Stimulated activated CD4-positive, alpha-beta T cell treated with anti-CD3 and anti-CD28 coated beads, Interleukin-1b, Interleukin-23, amount 100 ng/mL, for 24 hours (primary cell): ENCODE data around the gene MED4.
A peak's percentile ranks its signal among the peaks of the same experiment; 100 is the strongest.

ENCODE experiments used
- DNase-seq, 4 experiments: peaks; one replicate each; pipeline ENCODE4 v3.0.0-alpha.2; 2020; ENCODE audit warnings: low read depth in 4 of 4, low spot score in 1 of 4

MED4 gene, protein sequence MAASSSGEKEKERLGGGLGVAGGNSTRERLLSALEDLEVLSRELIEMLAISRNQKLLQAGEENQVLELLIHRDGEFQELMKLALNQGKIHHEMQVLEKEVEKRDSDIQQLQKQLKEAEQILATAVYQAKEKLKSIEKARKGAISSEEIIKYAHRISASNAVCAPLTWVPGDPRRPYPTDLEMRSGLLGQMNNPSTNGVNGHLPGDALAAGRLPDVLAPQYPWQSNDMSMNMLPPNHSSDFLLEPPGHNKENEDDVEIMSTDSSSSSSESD

DNA sequence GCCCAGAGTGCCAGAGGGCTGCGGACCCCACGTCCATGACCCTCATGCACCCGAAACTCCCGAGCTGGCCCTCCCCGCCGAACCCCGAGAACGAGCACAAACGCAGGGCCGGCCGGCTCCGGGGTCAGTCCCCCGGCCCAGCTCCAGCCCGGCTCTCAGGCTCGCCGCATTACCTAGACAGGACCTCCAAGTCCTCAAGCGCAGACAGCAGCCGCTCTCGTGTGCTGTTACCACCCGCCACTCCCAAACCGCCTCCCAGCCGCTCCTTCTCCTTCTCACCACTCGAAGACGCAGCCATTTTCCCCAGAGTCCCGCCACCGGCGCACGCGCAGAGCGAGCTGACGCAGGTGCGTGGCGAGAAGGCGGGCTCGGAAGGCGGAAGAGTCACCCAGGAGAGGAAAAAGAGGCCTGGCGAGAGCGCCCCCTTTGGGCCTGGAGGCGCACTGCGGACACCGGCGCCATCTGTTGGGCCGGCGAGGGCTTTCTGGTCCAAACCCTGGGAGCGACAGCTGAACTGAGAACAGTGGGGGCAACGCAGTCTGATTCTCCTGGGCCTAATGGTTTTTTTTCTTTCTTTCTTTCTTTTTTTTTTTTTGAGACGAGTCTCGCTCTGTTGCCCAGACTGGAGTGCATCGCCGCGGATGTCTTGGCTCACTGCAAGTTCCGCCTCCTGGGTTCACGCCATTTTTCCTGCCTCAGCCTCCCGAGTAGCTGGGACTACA is at the start of gene MED4:
Gene MED4 (minus strand): TSS at position 324 of the 722 bp plus-strand sequence. CDS start 26 bp downstream, at position 298.
- DNase-seq: peak; percentile 92 to 98 (median 94)

GRCh38 chr13:48144413-48145035 is 49.6 kb upstream of the MED4 start:
- no peak for DNase-seq

- DNase-seq: no peak
Measured at GRCh38 chr13:48142436-48142835, 47.5 kb upstream of the MED4 start.

- DNase-seq: peak in 1 of 4 experiments; percentile 30
Measured at GRCh38 chr13:48138270-48138669, 43.4 kb upstream of the MED4 start.

DNA sequence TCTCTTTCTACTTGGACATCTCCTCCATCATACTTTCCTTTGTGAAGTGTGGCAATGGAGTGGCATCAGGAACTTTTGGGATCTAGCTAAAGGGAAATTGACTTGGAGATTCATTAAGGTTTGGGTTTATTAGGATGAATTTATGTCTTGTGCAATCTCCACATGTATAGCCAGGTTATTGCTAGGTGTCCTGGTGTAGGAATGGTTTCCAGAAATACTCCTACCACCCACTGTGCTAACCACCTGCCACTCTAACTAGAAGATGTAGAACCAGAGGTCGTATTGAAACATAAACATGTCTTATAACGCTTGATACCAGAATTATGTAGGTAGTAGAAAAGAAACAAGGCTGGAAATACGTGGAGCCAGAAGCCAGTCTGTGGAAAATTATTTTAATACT is 38.1 kb upstream of the MED4 start:
- DNase-seq: no peak

- DNase-seq: no peak
Measured at GRCh38 chr13:48131533-48131932, 36.6 kb upstream of the MED4 start.

GRCh38 chr13:48126944-48127830 is 32.3 kb upstream of the MED4 start:
- DNase-seq: peak in 2 of 4 experiments; percentile 4 to 12

DNA sequence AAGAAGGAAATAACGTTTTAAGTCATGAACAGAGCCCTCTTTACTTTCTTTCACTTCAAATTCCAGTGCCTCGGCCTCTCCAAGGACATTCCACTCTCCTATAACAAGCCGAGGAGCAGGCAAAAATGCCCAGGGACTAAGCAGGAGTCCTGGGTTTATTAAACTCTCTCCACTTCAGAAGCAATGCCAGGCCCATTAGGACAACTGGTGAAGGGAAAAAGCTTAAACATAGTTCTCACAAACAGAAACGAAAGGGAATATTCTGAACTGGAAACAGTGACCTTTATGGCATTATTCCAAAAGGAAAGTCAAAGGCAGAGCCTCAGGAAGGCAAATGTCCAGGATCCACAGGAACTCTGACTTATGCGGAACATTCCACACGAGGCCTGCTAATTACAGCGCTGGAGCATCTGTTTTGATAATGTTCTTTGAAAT is 30.9 kb upstream of the MED4 start:
- no peak for DNase-seq

DNA sequence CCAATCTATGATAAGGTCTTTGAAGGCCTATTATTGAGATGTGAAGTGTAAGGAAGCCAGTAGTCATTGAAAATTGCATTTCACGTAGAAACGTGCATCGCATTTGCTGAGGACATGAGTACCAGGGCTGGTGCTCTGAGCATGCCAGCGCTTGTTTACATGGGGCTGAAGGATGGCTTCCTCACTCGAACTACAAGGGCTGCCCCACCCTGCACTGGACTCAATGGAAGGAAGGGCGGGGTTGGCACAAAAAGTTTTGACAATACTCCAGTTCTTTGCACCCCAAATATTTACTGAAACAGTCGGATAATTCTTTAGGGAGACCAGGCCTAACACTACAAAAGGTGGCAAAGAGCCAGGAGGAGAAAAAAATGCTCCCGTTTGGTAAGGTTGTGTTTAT is 28.9 kb upstream of the MED4 start:
- no peak for DNase-seq

DNA sequence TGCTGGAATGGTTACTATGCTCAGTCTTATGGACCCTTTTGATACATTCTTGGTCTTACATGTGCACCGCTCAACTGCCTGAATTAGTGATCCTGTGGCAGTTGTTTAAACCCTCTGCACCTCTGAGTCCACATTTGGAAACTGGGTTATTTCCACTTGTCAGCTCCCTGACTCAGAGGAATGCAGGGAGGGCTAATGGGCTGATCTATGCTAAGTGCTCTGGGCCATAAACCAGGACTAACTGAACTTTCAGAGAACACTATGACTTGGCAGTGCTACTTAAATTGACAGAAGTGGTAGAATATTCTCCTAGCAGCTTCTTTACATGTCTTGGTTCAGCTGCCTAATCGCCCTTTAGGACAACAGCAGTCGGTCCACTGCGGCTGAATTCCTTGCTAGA is 26.8 kb upstream of the MED4 start:
- no peak for DNase-seq

DNA sequence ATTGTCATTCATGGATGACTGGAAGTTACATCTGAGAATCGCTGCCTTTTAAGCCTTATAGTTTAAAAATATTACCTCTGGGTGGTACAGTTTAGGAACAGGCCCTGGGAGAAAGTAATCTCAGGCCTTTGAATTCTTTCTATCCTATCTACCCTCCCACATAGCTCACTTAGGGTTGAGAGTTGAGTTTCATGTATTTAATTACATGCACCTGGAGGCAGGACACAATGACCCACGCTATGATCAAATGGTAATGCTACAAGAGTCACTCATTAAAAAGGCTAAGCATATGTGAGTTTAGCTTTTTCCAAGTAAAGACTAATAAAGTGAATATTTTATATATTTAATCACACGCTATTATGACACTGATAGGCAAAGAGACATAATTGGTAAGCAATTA is 25.3 kb upstream of the MED4 start:
- no peak for DNase-seq

- DNase-seq: no peak
Measured at GRCh38 chr13:48118030-48118429, 23.1 kb upstream of the MED4 start.

DNA sequence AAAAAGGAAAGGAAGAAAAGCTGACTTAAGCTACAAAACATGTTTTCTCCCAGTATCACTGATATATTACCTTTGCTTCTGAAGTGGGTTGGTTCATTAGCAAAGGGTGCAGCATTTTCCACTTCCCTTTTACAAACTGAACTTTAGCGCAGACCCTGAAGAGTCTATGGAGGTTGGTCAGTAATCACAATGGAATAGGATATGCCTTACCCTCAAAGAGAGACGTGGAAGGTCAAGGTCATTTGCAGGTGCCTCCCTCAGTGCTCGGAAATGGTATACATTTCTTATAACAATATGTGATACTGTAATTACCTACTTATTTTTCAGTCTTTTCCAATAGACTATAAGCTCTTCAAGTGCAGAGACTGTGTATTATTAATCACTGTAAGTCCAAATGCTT is 21.9 kb upstream of the MED4 start:
- no peak for DNase-seq

DNA sequence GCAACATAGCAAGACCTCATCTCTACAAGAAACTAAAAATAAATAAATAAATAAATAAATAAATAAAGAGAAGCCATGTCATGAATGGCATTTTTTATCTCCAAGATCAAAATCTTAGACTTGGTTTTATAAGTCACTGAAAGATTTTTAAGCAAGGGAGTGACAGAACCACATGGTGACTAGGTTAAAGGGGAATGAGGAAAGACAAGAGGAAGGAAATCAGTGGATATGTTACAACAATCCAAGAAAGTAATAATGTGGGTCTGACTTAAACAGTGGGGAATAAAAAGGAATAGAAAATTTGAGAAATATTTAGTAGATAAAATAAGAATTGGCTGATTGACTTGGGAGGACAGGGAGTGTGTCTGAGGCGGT is 18.8 kb upstream of the MED4 start:
- DNase-seq: no peak

DNA sequence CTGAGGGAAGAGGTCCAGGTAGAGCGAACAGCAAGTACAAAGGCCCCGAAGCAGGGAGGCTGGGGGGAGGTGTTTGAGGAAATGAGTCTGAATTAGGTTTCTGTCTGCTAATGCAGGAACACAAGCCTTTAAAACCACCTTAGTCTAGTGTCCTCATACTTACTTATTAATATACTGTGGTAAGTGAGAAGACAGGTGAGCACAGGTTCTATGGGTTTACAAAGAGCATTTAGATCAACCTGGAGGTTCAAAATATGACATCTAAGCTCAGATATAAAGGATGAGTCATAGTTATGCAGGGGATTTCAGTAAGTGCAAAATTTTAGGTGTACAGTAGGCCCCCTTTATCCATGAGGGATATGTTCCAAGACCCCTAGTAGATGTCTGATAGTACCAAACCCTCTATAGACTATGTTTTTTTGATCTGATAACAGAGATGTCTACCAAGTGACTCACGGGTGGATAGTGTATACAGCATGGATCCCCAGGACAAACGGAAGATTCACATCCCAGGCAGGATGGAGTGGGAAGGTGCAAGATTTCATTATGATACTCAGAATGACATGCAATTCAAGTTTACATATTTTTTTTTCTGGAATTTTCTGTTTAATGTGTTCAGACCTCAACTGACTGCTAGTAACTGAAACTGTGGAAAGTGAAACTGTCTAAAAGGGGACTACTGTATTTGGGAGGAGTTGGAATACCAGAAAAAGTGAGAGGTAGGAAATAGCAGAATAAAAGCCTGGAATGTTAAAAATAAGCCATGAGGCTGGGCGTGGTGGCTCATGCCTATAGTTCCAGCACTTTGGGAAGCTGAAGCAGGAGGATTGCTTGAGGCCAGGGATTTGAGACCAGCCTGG is 18.2 kb upstream of the MED4 start:
- no peak for DNase-seq

DNA sequence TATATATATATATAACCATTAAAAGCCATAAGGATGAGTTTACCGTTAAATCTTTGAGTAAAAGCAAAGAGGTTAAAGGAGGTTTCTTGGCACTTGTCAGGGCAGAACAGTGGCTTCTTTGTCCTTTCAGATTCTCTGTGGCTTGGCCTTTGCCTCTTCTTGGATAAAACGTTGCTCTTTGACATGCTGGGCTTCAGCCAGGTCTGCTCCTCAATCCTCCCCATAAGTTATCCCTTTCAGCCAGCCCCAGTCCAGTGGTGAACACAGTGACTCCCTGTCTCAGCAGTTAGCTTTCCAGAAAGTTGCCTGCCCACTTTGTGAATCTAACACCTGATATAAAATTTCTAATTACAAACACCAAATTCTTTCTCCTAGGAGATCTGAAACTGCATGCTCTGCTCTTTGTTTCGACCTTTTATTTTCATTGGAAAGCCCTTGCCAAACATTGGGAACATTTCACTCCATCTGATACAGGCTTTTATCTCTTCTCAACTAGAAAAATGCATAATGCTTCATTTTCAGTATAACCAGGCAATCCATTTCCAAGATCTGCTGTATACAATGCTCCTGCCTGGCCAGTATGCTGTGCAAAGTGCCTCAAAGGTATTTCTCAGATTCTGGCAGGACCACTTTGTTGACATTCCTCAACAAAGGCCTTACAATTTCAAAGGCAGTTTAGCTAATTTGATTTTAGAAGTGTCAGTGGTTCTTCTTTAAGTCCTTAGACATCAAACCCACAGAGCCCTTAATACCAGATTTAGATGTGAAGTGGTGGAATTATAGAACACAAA is 16.2 kb upstream of the MED4 start:
- DNase-seq: no peak

DNA sequence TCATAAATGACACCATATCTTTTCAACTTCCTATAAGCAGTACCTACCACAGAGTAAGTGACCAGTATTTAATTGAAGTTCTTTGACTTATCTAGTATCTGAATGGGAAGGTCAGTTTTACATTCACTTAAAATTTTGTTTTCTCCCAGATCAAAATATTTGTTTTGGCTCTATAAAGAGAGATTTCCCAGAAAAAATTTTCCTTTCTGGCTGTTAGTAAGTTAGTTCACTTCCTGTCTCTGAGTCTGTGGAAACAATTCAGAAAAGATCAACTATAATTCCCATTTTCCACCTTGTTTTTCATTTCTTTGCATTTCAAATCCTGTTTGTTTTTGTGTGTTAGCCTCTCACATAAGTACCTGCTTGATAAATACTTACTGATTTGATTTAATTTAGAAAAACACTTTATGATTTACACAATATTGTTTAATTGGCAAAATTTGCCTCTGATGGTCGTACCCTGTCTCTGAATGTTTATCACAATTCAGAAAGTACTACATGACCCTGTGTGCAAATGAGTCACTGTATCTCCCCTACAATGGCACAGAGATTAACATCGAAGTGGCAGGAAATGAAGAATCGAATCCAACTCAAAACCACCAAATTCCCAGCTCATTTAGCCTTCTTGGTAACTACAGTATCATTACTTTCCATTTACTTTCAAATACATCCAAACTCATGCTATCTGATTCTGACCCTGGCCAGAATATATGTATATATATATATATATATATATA is 15.4 kb upstream of the MED4 start:
- no peak for DNase-seq

DNA sequence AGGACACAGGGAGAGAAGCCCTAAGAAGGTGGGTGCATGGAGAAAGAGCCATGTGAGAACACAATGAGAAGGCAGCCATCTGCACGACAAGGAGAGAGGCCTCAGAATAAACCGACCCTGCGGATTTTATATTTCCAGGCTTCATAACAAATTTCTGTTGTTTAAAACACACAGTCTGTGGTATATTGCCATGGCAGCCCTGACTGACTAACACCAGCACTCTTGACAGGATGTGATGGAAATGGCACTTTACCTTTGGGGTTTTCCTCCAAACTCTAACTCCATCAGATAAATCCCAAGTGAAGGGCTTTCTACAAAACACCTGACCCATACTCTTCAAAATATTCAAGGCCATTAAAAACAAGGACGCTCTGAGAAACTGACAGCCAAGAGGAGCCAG is 13.2 kb upstream of the MED4 start:
- no peak for DNase-seq

- DNase-seq: no peak
Measured at GRCh38 chr13:48097793-48098192, 2.9 kb upstream of the MED4 start.
